ENCODE measurements around the gene MAST4. TPM values are rescaled to one million over a fixed set of nuclear protein-coding genes. Genes with fewer than 3 reads are reported as not detected.

Gene MAST4
- total and polyA plus RNA-seq, 4 donors = 3.7 to 9.5 (median 6.5) TPM

DNA sequence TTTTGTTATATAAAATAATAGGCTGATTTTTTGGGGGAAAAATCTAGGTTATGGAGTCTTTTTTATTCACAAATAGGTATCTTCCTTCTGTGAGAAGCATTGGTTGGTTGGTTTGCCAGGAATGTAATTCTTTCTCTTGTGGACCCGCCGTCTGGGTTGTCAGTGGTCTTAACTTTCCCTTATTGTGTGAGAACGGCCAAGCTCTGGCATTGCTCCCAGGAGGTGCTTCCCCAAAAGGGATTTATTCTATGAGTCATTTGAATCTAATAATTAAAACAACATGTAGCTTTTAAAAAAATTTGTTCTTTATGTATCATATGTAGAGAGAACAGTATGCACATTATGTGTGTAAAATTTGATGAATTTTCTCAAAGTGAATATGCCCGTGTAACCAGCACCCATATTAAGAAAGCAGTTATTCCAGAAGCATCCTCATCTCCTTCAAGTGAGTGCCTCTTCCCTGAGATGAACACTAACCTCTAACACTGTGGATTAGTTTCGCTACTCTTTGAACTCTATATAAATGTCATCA is 114.4 kb downstream of the MAST4 start (continued):
- TF ChIP-seq, protein P1, sequence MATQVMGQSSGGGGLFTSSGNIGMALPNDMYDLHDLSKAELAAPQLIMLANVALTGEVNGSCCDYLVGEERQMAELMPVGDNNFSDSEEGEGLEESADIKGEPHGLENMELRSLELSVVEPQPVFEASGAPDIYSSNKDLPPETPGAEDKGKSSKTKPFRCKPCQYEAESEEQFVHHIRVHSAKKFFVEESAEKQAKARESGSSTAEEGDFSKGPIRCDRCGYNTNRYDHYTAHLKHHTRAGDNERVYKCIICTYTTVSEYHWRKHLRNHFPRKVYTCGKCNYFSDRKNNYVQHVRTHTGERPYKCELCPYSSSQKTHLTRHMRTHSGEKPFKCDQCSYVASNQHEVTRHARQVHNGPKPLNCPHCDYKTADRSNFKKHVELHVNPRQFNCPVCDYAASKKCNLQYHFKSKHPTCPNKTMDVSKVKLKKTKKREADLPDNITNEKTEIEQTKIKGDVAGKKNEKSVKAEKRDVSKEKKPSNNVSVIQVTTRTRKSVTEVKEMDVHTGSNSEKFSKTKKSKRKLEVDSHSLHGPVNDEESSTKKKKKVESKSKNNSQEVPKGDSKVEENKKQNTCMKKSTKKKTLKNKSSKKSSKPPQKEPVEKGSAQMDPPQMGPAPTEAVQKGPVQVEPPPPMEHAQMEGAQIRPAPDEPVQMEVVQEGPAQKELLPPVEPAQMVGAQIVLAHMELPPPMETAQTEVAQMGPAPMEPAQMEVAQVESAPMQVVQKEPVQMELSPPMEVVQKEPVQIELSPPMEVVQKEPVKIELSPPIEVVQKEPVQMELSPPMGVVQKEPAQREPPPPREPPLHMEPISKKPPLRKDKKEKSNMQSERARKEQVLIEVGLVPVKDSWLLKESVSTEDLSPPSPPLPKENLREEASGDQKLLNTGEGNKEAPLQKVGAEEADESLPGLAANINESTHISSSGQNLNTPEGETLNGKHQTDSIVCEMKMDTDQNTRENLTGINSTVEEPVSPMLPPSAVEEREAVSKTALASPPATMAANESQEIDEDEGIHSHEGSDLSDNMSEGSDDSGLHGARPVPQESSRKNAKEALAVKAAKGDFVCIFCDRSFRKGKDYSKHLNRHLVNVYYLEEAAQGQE (IDR thresholded peaks at IDR 0.05) = no peak
- TF ChIP-seq JUND (IDR thresholded peaks at IDR 0.05) = no peak
- no peak for TF ChIP-seq YY1 (IDR thresholded peaks at IDR 0.05)
- no peak for TF ChIP-seq HNF4G (IDR thresholded peaks at IDR 0.05)
- TF ChIP-seq FOXA2 (IDR thresholded peaks at IDR 0.05) = no peak
- TF ChIP-seq, protein P2, sequence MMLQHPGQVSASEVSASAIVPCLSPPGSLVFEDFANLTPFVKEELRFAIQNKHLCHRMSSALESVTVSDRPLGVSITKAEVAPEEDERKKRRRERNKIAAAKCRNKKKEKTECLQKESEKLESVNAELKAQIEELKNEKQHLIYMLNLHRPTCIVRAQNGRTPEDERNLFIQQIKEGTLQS (IDR thresholded peaks at IDR 0.05) = no peak
- no peak for TF ChIP-seq FOXA1 (IDR thresholded peaks at IDR 0.05)
- no peak for TF ChIP-seq NR2F2 (IDR thresholded peaks at IDR 0.05)
- no peak for TF ChIP-seq EGR1 (IDR thresholded peaks at IDR 0.05; ENCODE audit: low read depth in 2 of 2)
- TF ChIP-seq RAD21 (IDR thresholded peaks at IDR 0.05) = no peak

DNA sequence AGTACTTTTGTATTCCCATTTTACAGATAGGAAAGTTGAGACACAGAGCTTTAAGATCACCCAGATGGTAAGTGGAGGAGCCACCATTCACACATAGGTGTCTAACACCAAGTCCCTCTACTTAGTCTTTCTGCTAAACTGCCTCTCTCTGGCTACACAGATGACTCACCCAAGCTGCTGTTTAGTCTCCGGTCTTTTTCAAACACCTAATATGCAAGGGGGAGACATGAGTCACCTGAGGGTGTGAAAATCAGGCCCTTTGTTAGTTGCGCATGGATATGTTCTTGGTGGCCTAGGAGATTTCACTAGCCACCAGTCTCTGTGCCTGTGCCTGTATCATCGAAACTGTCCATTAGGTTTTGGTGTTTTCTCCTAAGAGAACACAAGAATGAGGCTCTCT is 117.8 kb downstream of the MAST4 start:
- H3K36me3 ChIP-seq (ENCODE audit: control insufficient read depth in 4 of 4, insufficient read depth in 3 of 4, low read depth in 1 of 4, low read length in 3 of 4) = no peaks in the 10 kb centered on the region
- 89% methylated on average over 3 of the region's 3 CpGs for WGBS
- H3K27me3 ChIP-seq (ENCODE audit: control insufficient read depth in 4 of 4, insufficient read depth in 4 of 4, low read length in 3 of 4) = no peaks in the 10 kb centered on the region
- peaks cover 0 to 5% (median 2%) of the 10 kb centered on the region in 4 donors for H3K9me3 ChIP-seq (ENCODE audit: control insufficient read depth in 4 of 4, low read length in 3 of 4)
- H3K9ac ChIP-seq (ENCODE audit: low read depth in 1 of 2, low read length in 2 of 2) = no peak overlapping the region
- no peak for TF ChIP-seq HNF4A (conservative IDR thresholded peaks at IDR 0.05)
- no peak for TF ChIP-seq RAD21 (IDR thresholded peaks at IDR 0.05)
- TF ChIP-seq RXRA (IDR thresholded peaks at IDR 0.05) = no peak
- no peak for TF ChIP-seq SP1 (IDR thresholded peaks at IDR 0.05)
- no peak for TF ChIP-seq NR2F2 (IDR thresholded peaks at IDR 0.05)
- TF ChIP-seq JUND (IDR thresholded peaks at IDR 0.05) = no peak
- no peak for TF ChIP-seq FOXA2 (IDR thresholded peaks at IDR 0.05)
- TF ChIP-seq, protein P2 (IDR thresholded peaks at IDR 0.05) = no peak
- TF ChIP-seq GABPA (IDR thresholded peaks at IDR 0.05 in 1 of 2, conservative IDR thresholded peaks at IDR 0.05 in 1 of 2) = no peak
- TF ChIP-seq, protein P3, sequence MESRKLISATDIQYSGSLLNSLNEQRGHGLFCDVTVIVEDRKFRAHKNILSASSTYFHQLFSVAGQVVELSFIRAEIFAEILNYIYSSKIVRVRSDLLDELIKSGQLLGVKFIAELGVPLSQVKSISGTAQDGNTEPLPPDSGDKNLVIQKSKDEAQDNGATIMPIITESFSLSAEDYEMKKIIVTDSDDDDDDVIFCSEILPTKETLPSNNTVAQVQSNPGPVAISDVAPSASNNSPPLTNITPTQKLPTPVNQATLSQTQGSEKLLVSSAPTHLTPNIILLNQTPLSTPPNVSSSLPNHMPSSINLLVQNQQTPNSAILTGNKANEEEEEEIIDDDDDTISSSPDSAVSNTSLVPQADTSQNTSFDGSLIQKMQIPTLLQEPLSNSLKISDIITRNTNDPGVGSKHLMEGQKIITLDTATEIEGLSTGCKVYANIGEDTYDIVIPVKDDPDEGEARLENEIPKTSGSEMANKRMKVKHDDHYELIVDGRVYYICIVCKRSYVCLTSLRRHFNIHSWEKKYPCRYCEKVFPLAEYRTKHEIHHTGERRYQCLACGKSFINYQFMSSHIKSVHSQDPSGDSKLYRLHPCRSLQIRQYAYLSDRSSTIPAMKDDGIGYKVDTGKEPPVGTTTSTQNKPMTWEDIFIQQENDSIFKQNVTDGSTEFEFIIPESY (IDR thresholded peaks at IDR 0.05) = no peak
- no peak for TF ChIP-seq FOXA1 (IDR thresholded peaks at IDR 0.05)
- no peak for TF ChIP-seq YY1 (IDR thresholded peaks at IDR 0.05)
- TF ChIP-seq, protein P4, sequence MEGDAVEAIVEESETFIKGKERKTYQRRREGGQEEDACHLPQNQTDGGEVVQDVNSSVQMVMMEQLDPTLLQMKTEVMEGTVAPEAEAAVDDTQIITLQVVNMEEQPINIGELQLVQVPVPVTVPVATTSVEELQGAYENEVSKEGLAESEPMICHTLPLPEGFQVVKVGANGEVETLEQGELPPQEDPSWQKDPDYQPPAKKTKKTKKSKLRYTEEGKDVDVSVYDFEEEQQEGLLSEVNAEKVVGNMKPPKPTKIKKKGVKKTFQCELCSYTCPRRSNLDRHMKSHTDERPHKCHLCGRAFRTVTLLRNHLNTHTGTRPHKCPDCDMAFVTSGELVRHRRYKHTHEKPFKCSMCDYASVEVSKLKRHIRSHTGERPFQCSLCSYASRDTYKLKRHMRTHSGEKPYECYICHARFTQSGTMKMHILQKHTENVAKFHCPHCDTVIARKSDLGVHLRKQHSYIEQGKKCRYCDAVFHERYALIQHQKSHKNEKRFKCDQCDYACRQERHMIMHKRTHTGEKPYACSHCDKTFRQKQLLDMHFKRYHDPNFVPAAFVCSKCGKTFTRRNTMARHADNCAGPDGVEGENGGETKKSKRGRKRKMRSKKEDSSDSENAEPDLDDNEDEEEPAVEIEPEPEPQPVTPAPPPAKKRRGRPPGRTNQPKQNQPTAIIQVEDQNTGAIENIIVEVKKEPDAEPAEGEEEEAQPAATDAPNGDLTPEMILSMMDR (IDR thresholded peaks at IDR 0.05; ENCODE audit: low read depth, low read length, missing input control) = no peak
- TF ChIP-seq EGR1 (IDR thresholded peaks at IDR 0.05; ENCODE audit: low read depth in 2 of 2) = no peak
- TF ChIP-seq TAF1 (conservative IDR thresholded peaks at IDR 0.05) = no peak
- TF ChIP-seq HNF4G (IDR thresholded peaks at IDR 0.05) = no peak
- TF ChIP-seq, protein P1 (IDR thresholded peaks at IDR 0.05) = no peak
- TF ChIP-seq, protein P5, sequence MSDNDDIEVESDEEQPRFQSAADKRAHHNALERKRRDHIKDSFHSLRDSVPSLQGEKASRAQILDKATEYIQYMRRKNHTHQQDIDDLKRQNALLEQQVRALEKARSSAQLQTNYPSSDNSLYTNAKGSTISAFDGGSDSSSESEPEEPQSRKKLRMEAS (IDR thresholded peaks at IDR 0.05) = no peak
- H3K4me3 ChIP-seq (ENCODE audit: low read depth in 1 of 3, low read length in 3 of 3) = no peak overlapping the region
- no peaks in the 10 kb centered on the region for H3K4me1 ChIP-seq (ENCODE audit: control insufficient read depth in 4 of 4, insufficient read depth in 4 of 4, low read length in 3 of 4)
- no peak for DNase-seq (ENCODE audit: low spot score)
- no peak overlapping the region for H3K27ac ChIP-seq (ENCODE audit: low read depth in 1 of 2, low read length in 2 of 2)

Data from liver (tissue), 9 donors.